Stomach (tissue), 9 donors: ENCODE measurements around the gene CLIC3. TPM values are rescaled to one million over a fixed set of nuclear protein-coding genes. Genes with fewer than 3 reads are reported as not detected.

Experiments used
- DNase-seq, 2 donors: peaks; one replicate each; pipeline versions ENCODE4 v3.0.0 to v3.0.0-alpha.2; 2013 to 2019
- H3K27ac ChIP-seq, 5 donors: fragments of 200-600 bp in 4 of 5; sonication (generic) in 4 of 5; one replicate each; pipeline ENCODE4 v1.5.1; 2013 to 2019; ENCODE audit warnings: mild to moderate bottlenecking in 1 of 5, moderate library complexity in 1 of 5
- H3K27me3 ChIP-seq, 3 donors: fragments of 200-600 bp; sonication (generic); one replicate each; pipeline ENCODE4 v1.5.1; 2017 to 2019; ENCODE audit warnings: mixed run types in 1 of 3
- H3K36me3 ChIP-seq, 4 donors: fragments of 200-600 bp; sonication (generic); 1 replicate in 3 of 4; 2 replicates in 1 of 4; pipeline ENCODE4 v1.5.1; 2016 to 2019
- H3K4me1 ChIP-seq, 4 donors: fragments of 200-600 bp; sonication (generic); one replicate each; pipeline ENCODE4 v1.5.1; 2016 to 2019
- H3K4me3 ChIP-seq, 4 donors: fragments of 200-600 bp; sonication (generic) in 3 of 4; one replicate each; pipeline ENCODE4 v1.5.1; 2016 to 2019; ENCODE audit warnings: mild to moderate bottlenecking in 1 of 4
- H3K9me3 ChIP-seq, 4 donors: fragments of 200-600 bp; sonication (generic); one replicate each; pipeline ENCODE4 v1.5.1; 2016 to 2019
- CTCF ChIP-seq, 7 experiments: fragments of 450-650 bp in 4 of 7; fragments of 200-600 bp in 3 of 7; sonication (generic) in 3 of 7; IDR thresholded peaks; one replicate each; pipeline ENCODE4 v1.5.1; 2016 to 2019; ENCODE audit warnings: antibody characterized with exemption in 7 of 7, control low read depth in 2 of 7, mild to moderate bottlenecking in 1 of 7
- EP300 ChIP-seq: sonication (generic); formaldehyde crosslinking; IDR thresholded peaks from one replicate; pipeline ENCODE4 v1.6.1; 2017; ENCODE audit warnings: antibody characterized with exemption
- POLR2A ChIP-seq, 4 donors: fragments of 450-650 bp; IDR thresholded peaks; one replicate each; pipeline ENCODE4 v1.6.1; 2016; ENCODE audit warnings: antibody characterized with exemption in 4 of 4, control low read depth in 2 of 4, mild to moderate bottlenecking in 1 of 4, moderate library complexity in 1 of 4
- POLR2AphosphoS5 ChIP-seq, 3 donors: sonication (generic); formaldehyde crosslinking; IDR thresholded peaks; one replicate each; pipeline ENCODE4 v1.6.1; 2016; ENCODE audit warnings: antibody characterized with exemption in 3 of 3
- WGBS, 5 donors: extraction: QIAGEN DNeasy Blood & Tissue Kit in 3 of 5; methylation state at CpG; one replicate each; pipeline versions ENCODE4 v1.1.5 to v1.1.7; 2013 to 2018; 5-methylcytosine and 5-hydroxymethylcytosine counted together
- intact Hi-C: fragments of 100-400 bp; cut with DNase I; formaldehyde crosslinking; loops from one replicate; pipeline ENCODE4 v1.15.1; 2023; ENCODE audit warnings: low total_unique reads
- polyA plus RNA-seq, 3 donors: library from polyadenylated mRNA; stranded (reverse); fragments of 200-250 nt; gene quantifications; one replicate each; pipeline ENCODE4 v1.2.3, GENCODE V29; 2013
- total RNA-seq, 5 donors: library from RNA; depleted of rRNA; stranded (reverse); fragments of >200 nt; gene quantifications; one replicate each; pipeline versions ENCODE4 v1.1.0 to v1.2.3, GENCODE V29; 2014 to 2016
- donor health status: healthy with polysubstance abuse.
- donor health status: Bipolar disorder and iron deficiency.
- donor health status: healthy.

The CLIC3 gene
- total and polyA plus RNA-seq, 8 donors = 3.3 to 70.9 (median 9.7) TPM; not detected in 4

DNA sequence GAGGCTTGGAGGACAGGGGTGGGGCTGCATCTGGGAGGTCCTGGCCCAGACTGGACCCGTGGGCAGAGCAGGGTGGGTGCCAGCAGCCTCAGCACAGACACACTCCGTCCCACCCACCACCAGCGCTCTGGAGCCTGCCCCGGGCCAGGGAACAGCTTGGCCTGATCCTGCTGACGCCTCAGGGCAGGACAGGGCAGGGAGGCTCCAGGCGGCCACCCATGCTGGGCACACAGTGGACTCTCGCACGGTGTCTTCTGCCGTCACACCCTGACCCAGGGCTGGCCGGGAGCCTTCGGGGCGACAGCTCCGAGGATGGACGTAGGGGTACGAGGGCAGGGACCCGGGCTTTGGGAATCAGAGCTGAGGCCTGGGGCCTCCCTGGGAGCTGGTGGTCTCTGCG lies 27.2 kb downstream of the CLIC3 start:
- peaks cover 0 to 26% (median 0%) of the 10 kb centered on the region in 3 donors for H3K27me3 ChIP-seq
- 75 to 86% (median 80%) methylated on average over 3 to 17 of the region's 17 CpGs for WGBS, 5 donors
- intact Hi-C loops = no loop called here

GRCh38 chr9:136968333-136969127 lies 27.8 kb downstream of the CLIC3 start:
- Histone ChIP-seq H3K27ac (no peak overlapping the region), H3K9me3 (no peaks in the 10 kb centered on the region), H3K4me1 (peaks cover 9 to 20% (median 15%) of the 10 kb centered on the region in 4 donors), H3K27me3 (peaks cover 0 to 26% (median 0%) of the 10 kb centered on the region in 3 donors), H3K4me3 (no peak overlapping the region), H3K36me3 (no peaks in the 10 kb centered on the region)
- no peak for TF ChIP-seq POLR2A (IDR thresholded peaks at IDR 0.05)
- no peak for TF ChIP-seq POLR2AphosphoS5 (IDR thresholded peaks at IDR 0.05)
- 60 to 81% (median 73%) methylated on average over 10 to 17 of the region's 17 CpGs for WGBS, 5 donors
- DNase-seq = no peak
- intact Hi-C loops = no loop called here

More for the DNA sequence above, 27.2 kb downstream of the CLIC3 start:
- Histone ChIP-seq H3K27ac (no peak overlapping the region), H3K36me3 (no peaks in the 10 kb centered on the region), H3K4me1 (peaks cover 6 to 17% (median 11%) of the 10 kb centered on the region in 4 donors), H3K4me3 (no peak overlapping the region), H3K9me3 (no peaks in the 10 kb centered on the region)
- DNase-seq = no peak
- no peak for TF ChIP-seq POLR2AphosphoS5 (IDR thresholded peaks at IDR 0.05)
- TF ChIP-seq CTCF (IDR thresholded peaks at IDR 0.05) = no peak
- no peak for TF ChIP-seq POLR2A (IDR thresholded peaks at IDR 0.05)
- no peak for TF ChIP-seq EP300

DNA sequence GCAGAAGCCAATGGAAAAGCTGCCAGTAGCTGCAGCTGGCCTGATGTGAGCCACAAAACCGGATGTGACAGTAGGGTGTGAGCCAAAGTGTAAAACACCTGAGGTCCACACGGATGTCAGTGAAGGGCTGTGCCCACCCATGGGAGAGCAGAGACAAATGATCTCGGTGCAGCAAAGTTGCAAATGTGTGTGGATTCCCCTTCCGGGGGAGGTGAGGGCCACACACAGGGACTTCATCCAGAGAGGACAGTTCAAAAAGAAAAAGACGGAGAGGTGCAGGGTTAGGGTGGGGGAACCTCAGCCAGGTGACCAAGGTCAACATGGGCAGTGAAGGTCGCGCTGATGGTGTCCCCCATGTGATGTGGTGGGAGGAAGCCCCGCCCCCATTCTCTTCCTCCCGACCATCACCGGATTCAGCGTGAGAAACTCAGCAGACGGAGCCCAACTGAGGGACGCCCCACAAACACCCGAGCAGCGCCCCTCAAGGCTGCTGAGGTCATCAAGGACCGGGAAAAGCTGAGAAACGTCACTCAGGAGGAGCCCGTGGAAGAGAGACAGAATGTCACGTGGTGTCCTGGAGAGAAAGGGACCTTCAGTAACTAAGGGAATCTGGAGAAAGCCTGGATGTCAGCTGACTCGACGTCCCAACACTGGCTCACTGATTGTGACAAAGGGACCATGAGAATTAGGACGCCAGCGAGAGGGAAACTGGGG lies 30.4 kb downstream of the CLIC3 start:
- H3K27ac ChIP-seq = no peak overlapping the region
- intact Hi-C loops = no loop called here
- 29 to 42% (median 35%) methylated on average over 23 of the region's 23 CpGs for WGBS, 5 donors

GRCh38 chr9:136964833-136965422 lies 31.4 kb downstream of the CLIC3 start:
- Histone ChIP-seq H3K9me3 (no peaks in the 10 kb centered on the region), H3K36me3 (no peaks in the 10 kb centered on the region), H3K27ac (no peak overlapping the region), H3K4me1 (peaks cover 18 to 35% (median 29%) of the 10 kb centered on the region in 4 donors), H3K27me3 (peaks cover 0 to 16% (median 0%) of the 10 kb centered on the region in 3 donors), H3K4me3 (no peak overlapping the region)
- no peak for DNase-seq
- intact Hi-C loops = no loop called here
- WGBS, 5 donors = 74 to 80% (median 77%) methylated on average over 26 of the region's 26 CpGs
- TF ChIP-seq EP300 (no peak), POLR2AphosphoS5 (IDR thresholded peaks at IDR 0.05) (no peak)

More for the DNA sequence above, 30.4 kb downstream of the CLIC3 start:
- Histone ChIP-seq H3K36me3 (no peaks in the 10 kb centered on the region), H3K27me3 (peaks cover 0 to 26% (median 0%) of the 10 kb centered on the region in 3 donors), H3K9me3 (no peaks in the 10 kb centered on the region), H3K4me3 (no peak overlapping the region), H3K4me1 (peaks cover 18 to 31% (median 26%) of the 10 kb centered on the region in 4 donors)
- no peak for TF ChIP-seq POLR2A (IDR thresholded peaks at IDR 0.05)
- TF ChIP-seq CTCF (IDR thresholded peaks at IDR 0.05) = no peak
- TF ChIP-seq POLR2AphosphoS5 (IDR thresholded peaks at IDR 0.05) = no peak
- no peak for TF ChIP-seq EP300
- peak in 1 of 2 donors; percentile 50 for DNase-seq

- Histone ChIP-seq H3K27me3 (peaks cover 0 to 16% (median 0%) of the 10 kb centered on the region in 3 donors), H3K36me3 (no peaks in the 10 kb centered on the region), H3K27ac (no peak overlapping the region), H3K4me3 (no peak overlapping the region), H3K9me3 (no peaks in the 10 kb centered on the region), H3K4me1 (peaks cover 18 to 35% (median 29%) of the 10 kb centered on the region in 4 donors)
- peak; percentile 48 to 77 for DNase-seq
- TF ChIP-seq EP300 = no peak
- TF ChIP-seq POLR2A (IDR thresholded peaks at IDR 0.05) = no peak
- no peak for TF ChIP-seq POLR2AphosphoS5 (IDR thresholded peaks at IDR 0.05)
- TF ChIP-seq CTCF (IDR thresholded peaks at IDR 0.05) = no peak
- WGBS, 5 donors = 34 to 62% (median 46%) methylated on average over 7 to 22 of the region's 22 CpGs
- intact Hi-C loops = no loop called here
Observed at GRCh38 chr9:136964171-136964689, 32.1 kb downstream of the CLIC3 start.
